ENCODE data around the gene GABBR2. TPM values are rescaled to one million over a fixed set of nuclear protein-coding genes. Genes with fewer than 3 reads are reported as not detected.

GABBR2 gene
- total and polyA plus RNA-seq, 8 donors, result 0.41 to 2.3 (median 0.79) TPM

DNA sequence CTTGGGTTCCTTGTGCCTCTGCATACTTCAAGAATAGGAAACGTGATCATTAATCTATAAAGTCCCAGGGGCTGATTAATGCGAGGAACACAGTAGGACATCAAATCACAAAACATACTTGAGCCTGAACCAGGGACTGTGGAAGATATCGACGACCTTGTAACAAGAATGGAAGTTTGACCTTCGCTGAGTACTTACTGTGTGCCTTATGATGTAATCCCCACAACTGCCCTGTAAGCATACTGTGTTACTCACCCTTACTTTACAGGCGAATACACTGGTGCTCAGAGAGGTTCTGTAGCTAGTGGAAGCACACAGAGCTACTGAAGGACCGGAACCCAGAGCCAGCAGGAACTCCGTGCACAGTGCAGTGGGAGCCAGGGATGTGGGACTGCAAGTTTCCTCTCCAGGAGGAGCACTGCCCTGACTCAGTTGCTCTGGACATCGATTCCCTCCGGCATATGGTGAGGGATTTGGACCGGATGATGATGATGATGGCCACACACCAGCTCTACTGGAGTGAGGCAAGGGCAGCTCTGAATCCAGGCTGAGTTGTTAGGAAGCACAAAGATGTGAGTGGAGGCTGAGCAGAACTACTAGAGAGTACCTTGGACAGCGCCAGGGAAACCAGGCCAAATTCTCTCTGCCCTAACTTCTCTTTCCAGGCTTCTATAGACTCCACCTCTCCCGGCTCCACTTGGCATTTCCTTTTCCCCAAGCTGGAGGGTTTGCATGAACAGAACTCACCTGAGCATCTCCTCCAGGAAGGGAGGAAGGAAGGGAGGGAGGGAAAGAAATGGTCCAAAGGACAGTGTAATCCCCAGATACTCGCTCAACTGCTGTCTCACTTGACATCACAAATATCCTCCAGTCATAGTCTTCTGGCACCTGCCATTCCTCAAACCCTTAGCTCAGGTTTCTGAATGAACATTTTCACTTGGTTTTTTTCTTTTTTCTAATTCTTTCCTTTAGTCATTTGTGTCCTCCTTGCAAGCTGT, 1.5 kb upstream of the GABBR2 start:
- DNase-seq (peak in 2 of 4 donors; percentile 35 to 52), ATAC-seq (peak; percentile 37)
- H3K27ac ChIP-seq, result no peak overlapping the region
- TF ChIP-seq, protein P1, sequence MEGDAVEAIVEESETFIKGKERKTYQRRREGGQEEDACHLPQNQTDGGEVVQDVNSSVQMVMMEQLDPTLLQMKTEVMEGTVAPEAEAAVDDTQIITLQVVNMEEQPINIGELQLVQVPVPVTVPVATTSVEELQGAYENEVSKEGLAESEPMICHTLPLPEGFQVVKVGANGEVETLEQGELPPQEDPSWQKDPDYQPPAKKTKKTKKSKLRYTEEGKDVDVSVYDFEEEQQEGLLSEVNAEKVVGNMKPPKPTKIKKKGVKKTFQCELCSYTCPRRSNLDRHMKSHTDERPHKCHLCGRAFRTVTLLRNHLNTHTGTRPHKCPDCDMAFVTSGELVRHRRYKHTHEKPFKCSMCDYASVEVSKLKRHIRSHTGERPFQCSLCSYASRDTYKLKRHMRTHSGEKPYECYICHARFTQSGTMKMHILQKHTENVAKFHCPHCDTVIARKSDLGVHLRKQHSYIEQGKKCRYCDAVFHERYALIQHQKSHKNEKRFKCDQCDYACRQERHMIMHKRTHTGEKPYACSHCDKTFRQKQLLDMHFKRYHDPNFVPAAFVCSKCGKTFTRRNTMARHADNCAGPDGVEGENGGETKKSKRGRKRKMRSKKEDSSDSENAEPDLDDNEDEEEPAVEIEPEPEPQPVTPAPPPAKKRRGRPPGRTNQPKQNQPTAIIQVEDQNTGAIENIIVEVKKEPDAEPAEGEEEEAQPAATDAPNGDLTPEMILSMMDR (IDR thresholded peaks at IDR 0.05), result no peak
- H3K4me1 ChIP-seq, result peaks cover 0 to 20% of the 10 kb centered on the region in 2 donors
- peaks cover 40 to 84% of the 10 kb centered on the region in 2 donors for H3K27me3 ChIP-seq
- H3K9me3 ChIP-seq, result no peaks in the 10 kb centered on the region
- no peaks in the 10 kb centered on the region for H3K36me3 ChIP-seq
- H3K4me3 ChIP-seq, result no peak overlapping the region
- intact Hi-C loops (cut with DNase I), result no loop called here

DNA sequence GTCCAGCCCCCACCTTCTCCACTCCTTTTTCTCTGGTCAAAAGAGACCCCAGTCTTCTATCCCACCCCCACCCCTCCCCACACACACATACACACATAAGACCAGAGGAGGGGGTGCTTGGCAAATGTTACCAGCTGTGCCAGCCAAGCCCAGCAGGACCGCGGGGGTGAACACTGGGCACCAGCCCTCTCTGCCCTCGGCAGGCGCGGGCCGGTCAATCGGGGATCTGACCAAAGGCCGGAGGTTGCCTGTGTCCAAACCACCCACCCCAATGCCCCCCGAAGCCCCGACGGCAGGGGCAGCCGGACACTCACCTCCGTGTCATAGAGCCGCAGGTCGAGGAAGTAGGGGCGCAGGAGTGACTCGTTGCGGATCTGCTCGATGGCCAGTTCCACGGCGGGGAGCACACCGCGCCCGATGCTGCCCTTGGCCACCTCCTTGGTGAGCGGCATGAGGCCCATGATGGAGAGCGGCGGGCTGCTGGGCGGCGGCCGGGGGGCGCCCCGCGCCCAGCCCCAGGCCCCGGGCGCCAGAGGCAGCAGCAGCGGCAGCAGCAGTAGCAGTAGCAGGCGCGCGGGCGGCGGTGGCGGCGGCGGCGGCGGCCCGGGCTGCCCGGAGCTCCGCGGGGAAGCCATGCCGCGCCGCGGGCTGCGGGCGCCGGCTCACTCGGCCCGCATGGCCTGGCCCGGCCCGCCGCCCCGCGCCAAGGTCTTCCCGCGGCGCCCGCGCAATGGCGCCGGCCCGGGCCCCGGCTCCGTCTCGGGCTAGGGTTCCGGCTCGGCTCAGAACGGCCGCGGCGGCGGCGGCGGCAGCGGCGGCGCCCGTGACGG, 417 bp downstream of the GABBR2 start:
- TF ChIP-seq, protein P1 (IDR thresholded peaks at IDR 0.05), result no peak
- intact Hi-C loops (cut with DNase I), result no loop called here
- Histone ChIP-seq H3K27ac (no peak overlapping the region), H3K9me3 (no peaks in the 10 kb centered on the region), H3K27me3 (peaks cover 40 to 99% of the 10 kb centered on the region in 2 donors), H3K4me1 (peaks cover 0 to 20% of the 10 kb centered on the region in 2 donors), H3K4me3 (peak overlapping the region in 1 of 2 donors; percentile 19), H3K36me3 (no peaks in the 10 kb centered on the region)
- ATAC-seq, result no peak
- no peak for DNase-seq

DNA sequence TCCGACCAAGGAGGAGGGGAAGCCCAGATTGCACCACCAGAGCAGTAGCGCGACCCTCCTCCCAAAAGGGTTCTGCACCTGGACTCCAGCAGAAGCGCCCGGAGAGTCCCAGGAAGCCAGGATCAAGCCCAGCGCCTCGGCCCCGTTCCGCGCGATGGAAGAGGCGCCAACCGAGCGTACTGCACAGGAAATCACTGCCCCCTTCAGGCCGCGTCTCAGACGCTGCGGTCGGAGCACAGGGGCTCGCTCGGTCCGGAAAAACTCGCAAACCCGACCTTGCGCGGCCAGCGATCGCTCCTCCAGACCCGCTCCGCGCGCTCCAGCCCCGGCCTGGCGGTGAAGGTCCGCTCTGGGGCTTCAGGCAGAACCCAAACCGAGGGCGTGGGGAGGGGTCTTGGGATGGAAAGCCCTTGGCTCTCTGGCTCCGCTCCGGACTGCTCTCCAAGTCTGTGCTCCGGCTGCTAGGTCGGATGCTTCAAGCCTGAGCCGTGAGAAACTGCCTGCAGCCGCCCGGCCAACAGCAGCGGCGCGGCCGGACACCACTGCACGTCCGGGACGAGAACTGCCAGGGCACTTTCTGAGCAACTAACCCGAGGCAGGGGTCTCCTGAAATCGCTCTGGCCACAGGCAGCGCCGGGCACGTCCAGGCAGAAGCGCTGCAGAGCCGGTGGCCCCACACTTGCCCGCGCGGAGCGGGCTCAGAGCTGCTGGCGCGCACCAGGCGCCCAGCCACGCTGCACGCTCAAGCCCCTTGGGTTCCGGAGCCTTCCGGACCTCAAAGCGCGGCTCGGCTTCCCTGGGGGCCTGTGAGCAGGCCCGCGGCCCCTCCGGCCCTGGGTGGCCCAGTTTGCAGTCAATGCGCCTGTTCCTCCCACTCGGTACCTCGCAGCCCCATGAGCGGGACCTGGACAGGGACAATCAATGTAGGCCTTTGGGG, 1.3 kb downstream of the GABBR2 start:
- Histone ChIP-seq H3K9me3 (no peaks in the 10 kb centered on the region), H3K27me3 (peaks cover 40 to 99% of the 10 kb centered on the region in 2 donors), H3K27ac (no peak overlapping the region), H3K4me3 (no peak overlapping the region), H3K4me1 (peaks cover 0 to 20% of the 10 kb centered on the region in 2 donors), H3K36me3 (no peaks in the 10 kb centered on the region)
- ATAC-seq, result peak; percentile 91
- intact Hi-C loops (cut with DNase I), result no loop called here
- DNase-seq, result peak in 2 of 4 donors; percentile 47 to 80
- TF ChIP-seq, protein P1 (IDR thresholded peaks at IDR 0.05), result peak in 1 of 2 donors; percentile 17

DNA sequence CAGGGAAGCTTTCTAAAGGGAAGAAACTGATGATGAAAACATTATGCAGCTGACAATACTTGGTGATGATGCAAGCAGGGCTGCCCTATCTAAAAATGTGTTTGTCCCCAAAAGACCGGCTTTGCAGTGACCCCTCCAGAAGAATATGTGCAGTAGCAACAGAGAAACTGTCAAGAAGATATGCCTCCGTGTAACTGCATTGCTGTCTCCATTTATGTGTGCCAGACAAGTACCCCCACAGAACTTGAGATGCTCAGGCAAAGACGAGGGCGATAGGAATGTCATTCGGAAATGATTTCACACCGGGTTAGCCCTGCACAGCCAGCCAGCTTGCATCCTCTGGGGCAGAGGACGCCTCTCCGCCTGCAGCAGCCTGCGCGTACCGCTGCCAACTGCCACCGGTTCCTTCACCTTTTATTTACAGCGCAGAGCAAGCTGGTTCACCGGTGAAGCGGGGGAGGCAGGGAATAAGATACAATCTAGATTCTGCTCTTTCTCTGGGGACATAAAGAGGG, 2.0 kb downstream of the GABBR2 start:
- no peaks in the 10 kb centered on the region for H3K36me3 ChIP-seq
- no peak overlapping the region for H3K4me3 ChIP-seq
- no peak for ATAC-seq
- no peak overlapping the region for H3K27ac ChIP-seq
- peaks cover 0 to 20% of the 10 kb centered on the region in 2 donors for H3K4me1 ChIP-seq
- no peaks in the 10 kb centered on the region for H3K9me3 ChIP-seq
- intact Hi-C loops (cut with DNase I), result no loop called here
- H3K27me3 ChIP-seq, result peaks cover 40 to 99% of the 10 kb centered on the region in 2 donors
- TF ChIP-seq, protein P1 (IDR thresholded peaks at IDR 0.05), result no peak
- no peak for DNase-seq

Data from left lung (tissue), 10 donors.